NCI-H526 (cell line): Measurements from ENCODE around the gene ULK4.
"Not testable (repeated sequence)": the region's sequence is repeated elsewhere in the genome, so short reads cannot be mapped to it uniquely, and the experiment has no call there.

Experiments
- DNase-seq, 2 experiments: peaks; one replicate each; lab custom pipeline; 2025; lab: John Stamatoyannopoulos, UW

Gene ULK4

DNA sequence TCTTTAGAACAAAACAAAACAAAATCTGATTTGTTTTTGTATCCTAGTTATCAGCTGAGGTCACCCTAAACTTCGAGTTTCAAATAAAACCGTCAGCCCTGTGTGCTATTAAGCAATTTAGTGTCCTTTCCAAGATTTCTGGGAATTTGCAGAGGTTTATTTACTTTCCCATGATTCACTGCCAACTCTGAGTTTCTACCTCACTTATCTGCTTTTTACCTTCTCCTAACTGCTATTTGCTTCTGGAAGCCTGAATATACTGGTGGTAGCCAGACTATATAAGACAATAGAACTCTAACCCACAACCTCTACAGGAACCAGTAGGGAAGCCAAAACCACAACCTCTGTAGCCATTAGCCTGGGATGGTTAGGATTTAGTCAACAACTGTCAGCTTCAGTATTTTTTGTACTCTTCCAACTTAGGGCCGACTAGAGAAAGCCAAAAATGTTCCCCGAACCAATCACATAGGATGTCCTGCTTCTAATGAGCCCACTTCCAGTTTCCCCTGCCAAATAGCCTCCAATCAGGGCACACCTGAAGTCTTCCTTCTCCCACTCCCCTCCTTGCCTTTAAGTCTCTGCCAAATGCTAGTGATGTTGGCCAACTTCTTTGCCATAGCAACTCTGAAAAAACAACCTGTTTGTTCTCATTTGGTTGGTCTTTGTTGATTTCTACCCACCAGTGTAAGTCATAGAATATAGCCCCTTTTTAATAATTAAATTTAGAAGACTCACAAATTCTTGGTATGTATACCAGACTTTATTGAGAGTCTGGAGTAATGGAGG lies 273.1 kb downstream of the ULK4 start:
- no peak for DNase-seq

DNA sequence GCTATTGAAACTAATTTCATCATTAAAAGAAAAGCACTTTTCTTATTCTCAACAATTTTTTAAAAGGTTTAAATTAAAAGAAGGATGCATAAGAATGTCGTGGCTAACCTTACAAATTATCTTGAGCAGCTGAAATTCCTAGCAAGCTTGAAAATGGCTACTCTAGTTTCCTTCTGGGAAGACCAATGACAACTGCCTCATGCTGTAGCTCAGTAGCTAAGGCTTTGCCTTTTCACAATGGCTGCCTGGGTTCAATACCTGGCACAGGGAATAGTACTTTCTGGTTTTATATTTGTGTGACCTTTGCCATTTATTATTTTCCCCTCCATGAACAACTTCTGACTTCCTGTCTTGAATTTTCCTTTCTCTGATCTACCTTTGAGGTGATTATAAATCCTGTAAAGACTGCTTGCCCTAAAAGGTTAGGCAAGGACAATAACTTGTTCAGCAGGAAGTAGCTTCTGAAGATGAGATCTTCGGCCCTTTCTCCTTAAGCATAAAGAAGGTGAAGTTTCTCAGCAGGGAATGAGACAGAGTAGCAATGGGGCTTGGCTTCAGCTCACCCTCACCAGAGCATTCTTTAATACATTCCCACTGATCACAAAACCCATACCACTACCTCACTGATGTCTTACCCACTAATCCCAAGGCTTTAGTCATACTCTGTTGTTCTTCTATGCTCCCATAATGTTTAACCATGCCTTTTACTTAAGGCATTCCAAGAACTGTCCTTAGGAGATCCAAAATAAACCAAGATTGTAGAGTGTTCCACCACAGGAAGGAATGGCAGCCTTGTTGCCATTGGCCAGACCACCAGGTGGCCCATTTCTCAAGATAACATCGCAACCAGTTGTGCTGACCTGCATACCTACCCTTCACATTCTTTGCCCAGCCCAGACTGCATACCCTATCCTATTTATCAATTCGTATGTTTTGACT lies 276.8 kb downstream of the ULK4 start:
- no peak for DNase-seq

DNA sequence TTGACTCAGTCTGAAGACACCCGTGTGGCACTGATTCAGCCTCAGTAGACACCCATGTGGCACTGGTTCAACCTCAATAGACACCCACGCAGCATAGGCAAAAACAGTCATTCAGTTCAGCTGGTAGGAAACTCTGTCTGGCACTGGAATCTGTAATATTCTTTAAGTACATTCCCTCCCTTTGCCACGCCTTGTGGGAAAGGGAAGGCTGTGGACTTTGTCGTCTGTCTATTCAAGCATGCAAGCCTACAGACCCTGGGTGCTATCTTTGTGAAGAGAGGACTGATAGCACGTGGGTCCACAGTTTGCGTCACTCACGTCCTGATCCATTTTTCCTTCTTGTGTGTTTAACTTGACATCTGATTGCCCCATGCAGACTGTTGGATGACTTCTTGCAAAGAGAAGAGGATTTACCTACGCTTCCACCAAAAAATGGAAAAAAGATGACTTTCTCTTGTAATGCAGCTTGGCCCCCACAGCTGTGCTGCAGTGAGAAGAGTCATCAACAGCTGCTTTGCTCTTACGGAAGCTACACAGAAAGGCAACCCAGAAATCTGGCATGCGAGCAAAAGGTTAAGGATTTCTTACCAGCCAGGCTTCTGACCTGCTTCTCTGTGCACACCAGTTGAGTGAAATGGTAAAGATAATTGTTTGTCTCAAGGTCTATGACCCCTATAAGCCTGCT lies 278.1 kb downstream of the ULK4 start:
- DNase-seq = no peak

DNA sequence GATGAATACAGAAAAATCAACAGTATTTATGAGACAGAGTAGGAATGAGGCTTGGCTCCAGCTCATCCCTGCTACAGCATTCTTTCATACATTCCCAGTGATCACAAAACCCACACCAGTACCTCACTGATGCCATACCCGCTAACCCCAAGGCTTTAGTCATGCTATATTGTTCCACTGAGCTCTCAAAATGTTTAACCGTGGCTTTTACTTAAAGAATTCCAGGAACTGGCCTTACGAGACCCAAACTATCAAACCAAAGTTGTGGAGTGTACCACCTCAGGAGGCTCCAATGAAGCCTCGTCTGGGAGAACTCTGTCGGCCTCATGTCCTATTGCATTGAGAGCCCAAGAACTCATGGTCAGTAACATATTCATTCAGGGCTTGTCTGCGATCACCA lies 278.9 kb downstream of the ULK4 start:
- DNase-seq = no peak

DNA sequence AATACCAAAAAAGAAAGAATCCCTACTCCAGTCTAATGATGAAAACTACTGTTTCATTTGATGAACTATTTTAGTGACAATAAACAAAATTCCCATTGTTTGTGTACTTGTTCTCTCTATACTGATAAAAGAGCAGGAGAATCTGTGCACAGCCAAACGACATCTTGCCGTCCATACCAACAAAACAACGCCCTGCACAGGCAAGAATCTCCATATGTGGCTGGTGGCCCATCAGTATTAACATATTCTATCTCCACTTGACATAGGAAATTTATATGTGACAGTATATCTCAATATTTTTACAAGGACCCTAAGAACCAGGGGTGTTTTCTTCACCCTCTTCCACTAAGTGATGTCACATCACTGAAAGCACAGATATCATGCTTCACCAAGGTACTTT lies 279.5 kb downstream of the ULK4 start:
- no peak for DNase-seq

DNA sequence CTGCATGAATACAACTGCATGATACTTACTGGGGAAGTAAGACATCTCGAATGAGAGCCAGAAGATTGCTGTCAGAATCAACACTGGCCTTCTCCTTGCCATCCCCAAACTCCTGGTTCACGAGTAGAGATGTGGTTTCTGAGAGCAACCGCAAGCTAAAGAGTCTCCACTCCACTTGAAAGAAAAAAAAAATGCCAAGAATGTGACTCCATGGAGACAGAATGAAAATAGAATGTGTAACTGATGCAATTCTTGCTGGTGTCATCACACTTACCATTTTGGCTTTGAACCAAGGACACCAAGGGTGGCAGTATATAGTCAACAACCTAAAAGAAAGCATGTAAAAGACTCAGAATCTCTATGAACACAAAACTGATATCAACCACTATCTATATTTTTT lies 280.4 kb downstream of the ULK4 start:
- no peak for DNase-seq

DNA sequence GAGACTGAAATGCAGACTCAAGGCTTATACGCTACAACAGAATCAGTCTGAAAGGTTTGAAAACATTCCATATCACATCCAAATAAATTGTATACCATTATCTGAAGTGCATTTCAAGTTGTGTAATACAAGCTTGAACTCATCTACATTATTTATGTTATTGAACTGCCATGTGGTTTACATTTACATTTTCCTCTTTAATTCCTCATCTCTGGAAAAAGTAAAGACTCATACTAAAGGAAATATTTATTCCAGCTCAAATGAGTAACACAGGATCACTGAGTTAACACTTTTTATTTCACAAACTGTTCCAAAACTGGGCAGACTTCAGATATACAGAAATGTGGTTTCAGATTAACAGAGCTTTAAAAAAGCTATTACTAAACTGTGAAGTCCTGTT lies 282.5 kb downstream of the ULK4 start:
- DNase-seq = no peak

DNA sequence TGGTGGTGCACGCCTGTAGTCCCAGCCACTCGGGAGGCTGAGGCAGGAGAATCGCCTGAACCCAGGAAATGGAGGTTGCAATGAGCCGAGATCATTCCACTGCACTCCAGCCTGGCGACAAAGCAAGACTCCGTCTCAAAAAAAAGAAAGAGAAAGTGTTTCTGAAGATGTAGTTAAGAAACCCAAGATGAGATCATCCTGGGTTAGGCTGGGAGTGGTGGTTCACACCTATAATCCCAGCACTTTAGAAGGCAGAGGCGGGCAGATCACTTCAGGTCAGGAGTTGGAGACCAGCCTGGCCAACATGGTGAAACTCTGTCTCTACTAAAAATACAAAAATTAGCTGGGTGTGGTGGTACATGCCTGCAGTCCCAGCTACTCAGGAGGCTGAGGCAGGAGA lies 286.8 kb downstream of the ULK4 start:
- not testable (repeated sequence) for DNase-seq

DNA sequence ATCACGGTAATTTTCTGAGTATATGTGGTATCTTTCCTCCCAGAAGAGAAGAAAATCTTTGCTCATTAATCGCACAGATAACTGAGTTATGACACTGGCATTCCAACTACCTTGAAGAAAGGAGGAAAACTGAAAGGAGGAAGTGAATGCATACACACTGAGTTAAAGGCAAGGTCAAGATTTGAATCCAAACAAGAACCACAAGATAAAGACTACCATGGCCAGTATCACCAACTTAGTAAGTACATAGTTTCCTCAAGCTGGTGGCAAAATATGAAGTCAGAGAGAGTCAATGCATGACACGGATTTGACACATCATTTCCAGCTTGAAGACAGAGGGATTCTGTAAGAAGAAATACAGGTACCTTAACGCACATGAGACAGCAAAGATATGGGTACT lies 287.5 kb downstream of the ULK4 start:
- DNase-seq = no peak

DNA sequence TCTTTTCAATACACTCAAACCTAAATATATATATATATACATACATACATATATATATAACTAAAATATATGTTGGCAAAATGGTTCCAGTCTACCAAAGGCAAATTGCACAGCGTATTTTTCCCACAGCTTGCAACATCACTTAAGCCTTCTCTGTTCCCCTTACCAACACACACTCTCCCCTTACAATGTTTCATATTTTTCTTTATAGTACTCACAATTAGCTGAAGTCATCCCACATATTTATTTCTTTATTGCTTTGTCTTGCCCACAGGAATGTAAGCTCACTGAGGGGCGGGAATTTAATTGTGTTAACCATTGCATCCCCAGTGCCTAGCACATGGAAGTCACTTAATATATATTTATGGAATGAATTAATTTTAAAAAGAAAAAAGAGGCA lies 288.3 kb downstream of the ULK4 start:
- DNase-seq = no peak

DNA sequence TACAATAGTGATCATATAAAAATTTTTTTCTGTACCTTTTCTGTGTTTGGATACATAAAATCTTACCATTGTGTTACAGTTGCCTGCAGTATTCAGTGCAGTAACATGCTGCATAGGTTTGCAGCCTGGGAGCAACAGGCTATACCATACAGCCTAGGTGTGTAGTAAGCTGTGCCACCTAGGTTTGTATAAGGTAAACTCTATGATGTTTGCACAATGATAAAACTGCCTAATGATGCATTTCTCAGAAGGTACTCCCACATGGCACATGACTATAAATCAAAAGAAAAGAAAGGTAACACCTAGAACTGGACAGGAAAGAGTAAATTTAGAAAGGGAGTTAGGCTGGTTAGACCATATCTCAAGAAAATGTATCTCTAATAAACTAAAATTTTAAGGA lies 293.5 kb downstream of the ULK4 start:
- no peak for DNase-seq

DNA sequence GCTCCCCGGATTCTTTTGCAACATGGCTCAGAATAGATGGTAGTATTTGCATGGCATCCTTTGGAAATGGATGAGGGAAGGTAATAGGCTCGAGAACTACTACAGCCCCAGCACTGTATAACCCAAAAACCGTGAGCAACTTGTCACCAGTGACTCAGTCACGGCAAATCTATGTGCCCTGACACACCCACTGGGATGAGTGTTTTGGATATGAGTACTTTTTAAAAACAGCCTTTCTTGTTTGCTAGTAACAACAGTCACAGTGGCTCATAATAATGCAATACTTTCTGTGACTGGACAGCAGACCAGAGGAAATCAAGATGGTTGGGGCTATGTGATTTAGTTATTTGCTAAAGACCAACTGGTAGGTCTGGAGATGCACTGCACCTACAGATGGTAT lies 299.6 kb downstream of the ULK4 start:
- no peak for DNase-seq

DNA sequence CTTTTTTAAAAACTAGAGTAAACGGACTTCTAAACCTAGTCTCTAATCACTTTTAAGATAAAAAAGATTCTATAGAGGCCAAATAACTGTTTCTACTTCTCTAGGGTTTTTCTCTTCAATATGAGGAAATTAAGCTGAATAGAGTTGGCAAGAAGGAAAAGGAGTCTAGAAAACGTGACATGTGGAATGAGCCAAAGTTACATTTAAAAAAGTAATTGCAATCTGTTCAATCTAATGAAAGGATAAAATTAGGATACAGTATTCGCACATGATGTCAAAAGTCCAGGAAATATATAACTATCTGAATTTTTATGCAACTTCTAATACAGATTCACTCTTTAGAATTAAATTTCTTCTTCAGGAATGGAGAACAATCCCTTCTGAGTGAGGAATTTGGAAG lies 300.1 kb downstream of the ULK4 start:
- DNase-seq = no peak

DNA sequence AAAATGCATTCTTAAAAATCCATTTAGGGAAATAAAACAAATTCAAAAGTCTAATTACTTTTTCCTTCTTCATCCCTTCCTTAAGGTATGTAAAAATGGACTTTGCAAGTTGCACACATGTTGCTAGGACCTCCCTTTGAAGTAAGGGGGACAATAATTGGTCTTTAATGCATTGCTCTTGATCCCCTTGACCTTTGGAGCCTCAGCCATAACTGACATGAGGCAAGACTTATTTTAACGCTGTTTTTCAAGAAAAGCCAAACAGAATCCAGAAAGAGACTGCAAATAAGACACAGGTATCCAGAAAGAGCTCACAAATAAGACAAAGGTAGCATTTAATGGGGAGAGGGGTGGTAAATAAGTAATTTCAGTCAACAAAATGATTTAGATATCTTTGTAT lies 301.4 kb downstream of the ULK4 start:
- DNase-seq = no peak

DNA sequence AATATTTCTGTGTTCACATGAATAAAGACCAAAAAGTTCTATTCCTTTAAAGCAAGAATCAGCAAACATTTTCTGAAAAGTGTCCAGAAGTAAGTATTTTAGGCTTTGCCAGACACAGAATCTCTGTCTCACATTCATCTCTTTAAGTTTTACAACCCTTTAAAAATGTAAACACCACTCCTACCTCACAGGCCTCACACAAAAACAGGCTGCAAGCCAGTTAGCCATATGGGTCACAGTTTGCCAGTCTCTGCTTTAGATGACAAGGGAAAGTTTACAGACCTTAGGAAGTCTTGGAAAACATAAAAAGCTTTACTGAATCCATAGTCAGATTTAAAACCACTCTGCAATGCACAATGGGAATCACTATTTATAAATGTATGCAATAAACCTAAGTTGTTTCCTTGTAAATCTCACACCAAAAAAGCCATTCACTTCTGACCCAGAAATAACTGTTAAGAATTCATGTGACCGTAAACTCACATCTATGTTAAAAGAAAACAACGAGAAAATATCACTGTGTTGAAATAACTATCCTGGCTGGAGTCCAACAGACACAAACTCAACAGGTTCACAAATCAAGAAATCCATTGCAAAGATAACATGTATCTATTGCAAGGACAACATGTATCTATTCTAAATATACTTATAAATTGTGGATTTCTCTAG lies 308.2 kb downstream of the ULK4 start:
- no peak for DNase-seq

DNA sequence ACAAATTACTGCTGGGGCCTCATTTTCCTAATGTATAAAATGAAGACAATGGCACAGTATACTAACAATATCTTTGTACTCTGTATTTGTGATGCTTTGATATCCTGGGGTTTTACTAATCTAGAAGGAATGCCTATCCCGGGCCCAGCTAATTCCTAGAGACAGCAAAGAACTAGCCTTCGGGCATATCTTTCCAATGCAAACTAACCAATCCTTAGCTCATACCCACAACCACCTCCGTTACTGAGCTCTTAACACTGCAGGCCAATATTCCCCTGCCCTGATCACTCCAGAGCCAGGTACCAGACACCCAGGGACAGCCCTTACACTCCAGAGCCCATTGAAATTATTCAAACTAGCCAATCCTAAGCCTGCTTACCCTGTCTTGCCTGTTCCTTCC lies 309.0 kb downstream of the ULK4 start:
- DNase-seq = no peak

DNA sequence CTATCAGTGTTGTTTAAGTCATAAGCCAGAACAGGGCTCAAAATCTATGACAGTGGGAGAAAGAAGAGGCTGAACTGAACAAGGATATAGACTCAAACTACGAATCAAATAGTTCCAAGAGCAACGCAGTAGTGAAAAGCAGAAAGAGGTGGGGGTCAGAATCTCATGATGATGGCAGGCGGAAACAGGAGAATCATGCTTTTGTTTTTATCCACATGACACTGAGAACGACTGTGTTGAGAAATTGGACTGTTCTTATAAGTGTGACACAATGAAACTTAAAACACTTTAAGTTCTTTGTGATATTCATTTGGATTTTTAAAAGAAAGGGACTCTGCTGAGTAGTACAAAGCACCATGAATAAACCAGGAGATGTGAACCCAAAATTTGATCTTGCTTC lies 309.4 kb downstream of the ULK4 start:
- no peak for DNase-seq

DNA sequence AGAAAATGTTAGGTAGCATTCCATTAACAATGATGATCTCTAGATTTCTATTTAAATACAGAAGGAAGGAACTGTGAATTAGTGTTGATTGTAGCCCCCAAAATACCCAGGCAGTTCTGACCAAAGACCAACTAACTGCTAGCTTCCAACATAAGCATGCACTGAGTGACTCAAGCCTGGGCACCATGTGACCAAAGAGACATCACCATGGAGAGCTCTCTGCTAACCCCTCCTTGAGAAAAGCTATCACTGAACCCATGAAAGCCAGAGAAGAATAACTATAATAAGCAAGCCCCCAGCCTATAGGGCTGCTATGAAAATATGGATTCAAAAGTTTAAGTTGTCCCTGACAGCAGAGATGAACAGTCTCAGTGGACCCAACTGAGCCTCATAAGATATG lies 310.2 kb downstream of the ULK4 start:
- no peak for DNase-seq

DNA sequence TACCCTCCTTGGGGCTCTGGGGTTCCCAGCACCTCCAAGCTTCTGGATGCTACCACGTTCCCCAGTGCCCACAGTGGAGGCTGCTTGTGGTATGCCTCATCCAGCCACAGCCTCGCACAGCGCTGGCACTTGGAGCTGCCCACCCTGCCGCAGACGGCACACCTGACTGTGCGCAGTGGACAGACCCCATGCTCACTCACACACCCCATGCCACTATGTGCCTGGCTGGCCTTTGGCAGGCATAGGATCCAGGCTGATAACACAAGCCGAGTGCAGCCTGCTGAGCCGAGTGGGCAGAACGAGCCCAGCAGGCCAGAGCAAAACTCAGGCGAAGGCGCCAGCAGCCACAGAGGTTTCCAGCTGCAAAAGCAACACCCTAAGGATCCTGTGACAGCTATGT lies 311.5 kb downstream of the ULK4 start:
- no peak for DNase-seq

DNA sequence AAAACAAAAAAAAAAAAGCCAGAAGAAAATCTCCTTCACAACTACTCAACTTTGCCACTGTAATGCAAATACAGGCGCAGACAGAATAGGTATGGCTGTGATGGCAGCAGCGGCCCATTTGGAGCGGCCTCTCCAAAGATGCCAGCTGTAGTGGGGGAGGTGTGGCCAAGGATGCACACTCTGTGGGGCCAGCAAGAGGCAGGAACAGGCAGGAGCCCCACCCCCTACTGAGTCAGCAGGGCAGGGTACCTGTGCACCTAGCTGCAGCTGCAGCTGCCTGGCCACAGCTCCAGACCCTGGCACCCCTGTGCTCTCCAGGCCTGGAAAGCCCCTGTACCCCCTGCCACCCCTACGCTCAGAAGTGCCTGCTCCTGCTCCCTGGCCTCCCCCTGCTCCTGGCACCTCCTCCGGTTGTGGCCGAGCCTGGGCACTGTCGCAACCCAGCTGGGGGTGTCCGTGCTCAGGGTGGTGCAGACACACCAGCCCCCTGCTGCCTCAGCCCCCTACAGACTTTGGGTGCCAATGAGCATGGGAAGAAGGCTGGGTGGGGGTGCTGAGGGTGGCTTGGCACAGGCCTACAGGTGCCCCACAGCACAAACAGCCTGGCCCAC lies 312.7 kb downstream of the ULK4 start:
- DNase-seq = no peak

DNA sequence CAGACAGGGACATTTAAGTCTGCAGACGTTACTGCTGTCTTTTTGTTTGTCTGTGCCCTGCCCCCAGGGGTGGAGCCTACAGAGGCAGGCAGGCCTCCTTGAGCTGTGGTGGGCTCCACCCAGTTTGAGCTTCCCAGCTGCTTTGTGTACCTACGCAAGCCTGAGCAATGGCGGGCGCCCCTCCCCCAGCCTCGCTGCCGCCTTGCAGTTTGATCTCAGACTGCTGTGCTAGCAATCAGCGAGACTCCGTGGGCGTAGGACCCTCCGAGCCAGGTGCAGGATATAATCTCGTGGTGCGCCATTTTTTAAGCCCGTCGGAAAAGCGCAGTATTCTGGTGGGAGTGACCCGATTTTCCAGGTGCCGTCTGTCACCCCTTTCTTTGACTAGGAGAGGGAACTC lies 314.2 kb downstream of the ULK4 start:
- DNase-seq = not testable (repeated sequence)

DNA sequence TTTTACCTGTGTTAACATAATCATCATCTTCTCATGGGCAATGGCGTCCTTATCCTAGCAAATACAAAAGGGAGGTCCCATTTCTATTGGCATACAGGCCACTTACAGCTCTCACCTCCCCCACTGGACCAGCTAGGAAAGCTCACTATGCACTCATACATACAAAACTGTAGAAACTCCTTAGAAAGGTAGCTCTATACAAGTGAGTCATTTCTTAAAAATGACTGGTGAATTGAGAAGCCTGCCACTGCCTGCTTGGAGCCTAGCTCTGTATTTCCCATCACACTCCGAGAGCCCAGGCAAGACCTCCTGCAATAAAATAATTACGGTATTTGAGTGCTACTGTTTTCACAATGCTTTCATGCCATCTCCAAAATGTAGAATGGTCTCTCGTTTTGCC lies 321.8 kb downstream of the ULK4 start:
- DNase-seq = no peak
